H9 (cell line): ENCODE results near the gene MSL3. TPM values are rescaled to one million over a fixed set of nuclear protein-coding genes. Genes with fewer than 3 reads are reported as not detected.

Experiments
- DNase-seq: peaks from one replicate; pipeline ENCODE4 v3.0.0-alpha.2; 2017
- H2AFZ ChIP-seq: one replicate; pipeline ENCODE4 v1.6.1; 2013; ENCODE audit warnings: mild to moderate bottlenecking, low read length, control low read depth, moderate library complexity
- H2AK5ac ChIP-seq: 2 replicates; pipeline ENCODE4 v1.6.1; 2013; ENCODE audit warnings: low read length, control low read depth, mixed read lengths; ENCODE audit not compliant: insufficient read length
- H2BK120ac ChIP-seq: one replicate; pipeline ENCODE4 v1.6.1; 2013; ENCODE audit warnings: low read depth, mild to moderate bottlenecking, low read length, control low read depth, inconsistent platforms; ENCODE audit not compliant: poor library complexity, severe bottlenecking
- H2BK12ac ChIP-seq: 2 replicates; pipeline ENCODE4 v1.6.1; 2013; ENCODE audit warnings: low read length, control low read depth, mixed read lengths, low read depth; ENCODE audit not compliant: insufficient read length
- H2BK15ac ChIP-seq: 2 replicates; pipeline ENCODE4 v1.6.1; 2013; ENCODE audit warnings: low read depth, low read length, control low read depth
- H2BK20ac ChIP-seq: one replicate; pipeline ENCODE4 v1.6.1; 2013; ENCODE audit warnings: low read depth, mild to moderate bottlenecking, low read length, control low read depth, inconsistent platforms; ENCODE audit not compliant: poor library complexity, severe bottlenecking
- H2BK5ac ChIP-seq: 2 replicates; pipeline ENCODE4 v1.6.1; 2013; ENCODE audit warnings: low read length, control low read depth, mixed read lengths; ENCODE audit not compliant: insufficient read length
- H3K14ac ChIP-seq: 2 replicates; pipeline ENCODE4 v1.6.1; 2013; ENCODE audit warnings: low read length, control low read depth; ENCODE audit not compliant: insufficient read depth
- H3K18ac ChIP-seq: 2 replicates; pipeline ENCODE4 v1.6.1; 2013; ENCODE audit warnings: low read depth, mild to moderate bottlenecking, mixed read lengths, low read length, control low read depth; ENCODE audit not compliant: insufficient read length
- H3K23ac ChIP-seq: 2 replicates; pipeline ENCODE4 v1.6.1; 2013; ENCODE audit warnings: low read length, control low read depth, mixed read lengths, low read depth; ENCODE audit not compliant: insufficient read length
- H3K23me2 ChIP-seq: 2 replicates; pipeline ENCODE4 v1.6.1; 2013; ENCODE audit warnings: low read depth, mild to moderate bottlenecking, mixed read lengths, low read length, control low read depth; ENCODE audit not compliant: insufficient read length, poor library complexity, severe bottlenecking
- H3K27ac ChIP-seq: 2 replicates; pipeline ENCODE4 v1.5.1; 2013; ENCODE audit warnings: low read length, control low read depth, mixed read lengths, low read depth; ENCODE audit not compliant: insufficient read length
- H3K27me3 ChIP-seq: 2 replicates; pipeline ENCODE4 v1.6.1; 2013; ENCODE audit warnings: low read length, control low read depth, inconsistent platforms; ENCODE audit not compliant: insufficient read depth
- H3K4ac ChIP-seq: 2 replicates; pipeline ENCODE4 v1.6.1; 2013; ENCODE audit warnings: low read depth, mild to moderate bottlenecking, control low read depth, inconsistent platforms, low read length, moderate library complexity
- H3K4me1 ChIP-seq: 2 replicates; pipeline ENCODE4 v1.6.1; 2013; ENCODE audit warnings: low read length, control low read depth, inconsistent platforms; ENCODE audit not compliant: insufficient read depth
- H3K4me2 ChIP-seq: 2 replicates; pipeline ENCODE4 v1.6.1; 2013; ENCODE audit warnings: low read length, control low read depth, mixed read lengths; ENCODE audit not compliant: insufficient read length, insufficient read depth
- H3K56ac ChIP-seq: 2 replicates; pipeline ENCODE4 v1.6.1; 2013; ENCODE audit warnings: low read depth, mild to moderate bottlenecking, mixed read lengths, low read length, control low read depth; ENCODE audit not compliant: insufficient read length
- H3K79me1 ChIP-seq: 2 replicates; pipeline ENCODE4 v1.6.1; 2013; ENCODE audit warnings: low read depth, mild to moderate bottlenecking, moderate library complexity, low read length, control low read depth, inconsistent platforms; ENCODE audit not compliant: insufficient read depth, poor library complexity, severe bottlenecking
- H3K79me2 ChIP-seq: 2 replicates; pipeline ENCODE4 v1.6.1; 2013; ENCODE audit warnings: low read length, control low read depth, inconsistent platforms; ENCODE audit not compliant: insufficient read depth
- H3K9ac ChIP-seq: 2 replicates; pipeline ENCODE4 v1.6.1; 2013; ENCODE audit warnings: low read length, control low read depth, mixed read lengths; ENCODE audit not compliant: insufficient read length; ENCODE audit errors: extremely low read depth
- H3K9me3 ChIP-seq: one replicate; pipeline ENCODE4 v1.6.1; 2013; ENCODE audit warnings: low read depth, low read length, inconsistent platforms; ENCODE audit not compliant: control insufficient read depth
- H3T11ph ChIP-seq: one replicate; pipeline ENCODE4 v1.6.1; 2013; ENCODE audit warnings: mild to moderate bottlenecking, low read length, control low read depth, inconsistent platforms
- H4K20me1 ChIP-seq: one replicate; pipeline ENCODE4 v1.6.1; 2013; ENCODE audit not compliant: control insufficient read depth, insufficient read length, insufficient read depth
- H4K5ac ChIP-seq: 2 replicates; pipeline ENCODE4 v1.6.1; 2013; ENCODE audit warnings: low read depth, mild to moderate bottlenecking, mixed read lengths, low read length, control low read depth; ENCODE audit not compliant: insufficient read length
- H4K8ac ChIP-seq: replicated peaks from 2 replicates; pipeline ENCODE4 v1.6.1; 2013; ENCODE audit warnings: low read length, control low read depth, mixed read lengths, low read depth; ENCODE audit not compliant: insufficient read length
- H4K91ac ChIP-seq: 2 replicates; pipeline ENCODE4 v1.6.1; 2013; ENCODE audit warnings: low read depth, mild to moderate bottlenecking, moderate library complexity, mixed read lengths, low read length, control low read depth; ENCODE audit not compliant: insufficient read length
- H3K27ac Mint-ChIP-seq, 3 experiments: 2 replicates in 2 of 3; 3 replicates in 1 of 3; pipeline ENCODE4 v1.8.0; 2020 to 2021; ENCODE audit warnings: mixed read lengths in 3 of 3, mild to moderate bottlenecking in 1 of 3, moderate library complexity in 1 of 3
- H3K27me3 Mint-ChIP-seq: 2 replicates; pipeline ENCODE4 v1.8.0; 2021; ENCODE audit warnings: low read depth, mild to moderate bottlenecking, moderate library complexity, mixed read lengths
- H3K36me3 Mint-ChIP-seq, 3 experiments: 2 replicates in 2 of 3; 3 replicates in 1 of 3; pipeline ENCODE4 v1.8.0; 2020 to 2021; ENCODE audit warnings: low read depth in 3 of 3, mixed read lengths in 3 of 3; ENCODE audit not compliant: insufficient read depth in 1 of 3
- H3K4me1 Mint-ChIP-seq, 2 experiments: 2 replicates each; pipeline ENCODE4 v1.8.0; 2020; ENCODE audit warnings: mixed read lengths in 2 of 2
- H3K4me3 Mint-ChIP-seq, 2 experiments: 2 replicates in 1 of 2; 3 replicates in 1 of 2; pipeline ENCODE4 v1.8.0; 2020 to 2021; ENCODE audit warnings: mild to moderate bottlenecking in 2 of 2, mixed read lengths in 2 of 2, moderate library complexity in 1 of 2
- H3K9me3 Mint-ChIP-seq, 2 experiments: 2 replicates in 1 of 2; 3 replicates in 1 of 2; pipeline ENCODE4 v1.8.0; 2020; ENCODE audit warnings: mild to moderate bottlenecking in 2 of 2, mixed read lengths in 2 of 2, moderate library complexity in 1 of 2
- CTCF ChIP-seq: fragments of 200-600 bp; sonication (generic); conservative IDR thresholded peaks from 3 replicates; pipeline ENCODE4 v1.8.0; 2021; ENCODE audit warnings: antibody characterized with exemption, mild to moderate bottlenecking
- WGBS: extraction: QIAGEN DNeasy Blood & Tissue Kit; methylation state at CpG from one replicate; pipeline ENCODE4 v1.1.7; 2013; ENCODE audit warnings: missing lambda C conversion rate, low lambda C conversion rate, mixed read lengths; ENCODE audit not compliant: insufficient read length; ENCODE audit errors: extremely low coverage; 5-methylcytosine and 5-hydroxymethylcytosine counted together
- total RNA-seq: library from RNA; stranded (reverse); gene quantifications from 2 replicates; pipeline ENCODE4 v1.2.1, GENCODE V29; 2021

MSL3 gene
- total RNA-seq, 1 experiment from 2014 or later, result 13.0 TPM

DNA sequence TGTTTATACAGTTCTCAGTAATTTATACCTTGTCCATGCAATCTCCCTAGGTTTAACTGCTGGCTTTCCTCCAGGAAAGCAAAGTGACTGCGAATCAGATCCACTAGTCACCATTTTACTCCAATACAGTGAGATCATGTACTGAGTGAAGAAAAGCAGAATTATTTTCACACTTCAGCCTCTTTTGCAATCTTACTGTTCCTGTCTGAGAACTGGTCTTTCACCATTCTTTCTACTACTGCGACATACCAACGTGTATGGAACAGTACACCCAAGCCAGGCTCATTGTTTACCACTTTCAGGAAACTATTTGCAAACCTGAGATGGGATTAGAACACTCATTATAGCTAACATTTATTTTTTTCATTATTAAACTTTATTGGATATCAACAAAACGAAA, 8.0 kb upstream of the MSL3 start:
- Histone ChIP-seq H3K56ac (no peak overlapping the region), H3K79me2 (no peaks in the 10 kb centered on the region), H3K4me2 (no peak overlapping the region), H2AFZ (no peak overlapping the region), H3K4me1 (no peaks in the 10 kb centered on the region), H4K8ac (no peak overlapping the region), H2BK12ac (no peak overlapping the region), H3K9me3 (no peaks in the 10 kb centered on the region), H3K23me2 (no peaks in the 10 kb centered on the region), H2BK15ac (no peak overlapping the region), H2AK5ac (no peak overlapping the region), H3T11ph (no peak overlapping the region), H2BK120ac (no peak overlapping the region), H3K18ac (no peak overlapping the region), H3K23ac (no peak overlapping the region), H3K79me1 (no peaks in the 10 kb centered on the region), H4K5ac (no peak overlapping the region), H4K20me1 (no peaks in the 10 kb centered on the region), H3K27ac (no peak overlapping the region), H3K27me3 (no peaks in the 10 kb centered on the region; the same call in 1 of the 2 replicates), H3K4ac (no peak overlapping the region), H3K14ac (no peak overlapping the region), H2BK20ac (no peak overlapping the region), H4K91ac (no peak overlapping the region), H2BK5ac (no peak overlapping the region), H3K9ac (no peak overlapping the region)
- Mint-ChIP-seq H3K27me3 (peaks cover 19% of the 10 kb centered on the region), H3K4me1 (no peaks in the 10 kb centered on the region), H3K9me3 (peaks cover 48 to 52% of the 10 kb centered on the region in 2 experiments), H3K27ac (no peak overlapping the region), H3K36me3 (no peaks in the 10 kb centered on the region; a peak in 2 of 7 replicates), H3K4me3 (no peak overlapping the region)
- WGBS, result no CpG with 5 or more reads among the region's 4 CpGs
- DNase-seq, result no peak
- TF ChIP-seq CTCF, result no peak
